ENCODE results near the gene CLSTN2.

GRCh38 chr3:139909811-139910210 lies 25.2 kb upstream of the CLSTN2 start:
- no peak for TF ChIP-seq CTCF (IDR thresholded peaks at IDR 0.05; ENCODE audit: insufficient read depth, low read depth, low read length)
- no peak for TF ChIP-seq EZH2 (IDR thresholded peaks at IDR 0.05; ENCODE audit: insufficient read depth, low read length)
